Nephron progenitor cell (in vitro differentiated cells): ENCODE measurements around the gene CACNA1D.

Experiments
- DNase-seq: peaks from one replicate; pipeline ENCODE4 v3.0.0; 2021
- H3K27ac Mint-ChIP-seq: 2 replicates; pipeline ENCODE4 v1.8.0; 2021; ENCODE audit warnings: mild to moderate bottlenecking, moderate library complexity, mixed read lengths
- H3K27me3 Mint-ChIP-seq: 2 replicates; pipeline ENCODE4 v1.8.0; 2021; ENCODE audit warnings: mild to moderate bottlenecking, low read depth, mixed read lengths; ENCODE audit not compliant: poor library complexity
- H3K36me3 Mint-ChIP-seq: 2 replicates; pipeline ENCODE4 v1.8.0; 2021; ENCODE audit warnings: low read depth, mixed read lengths
- H3K4me1 Mint-ChIP-seq: 2 replicates; pipeline ENCODE4 v1.8.0; 2021; ENCODE audit warnings: mixed read lengths
- H3K4me3 Mint-ChIP-seq: 2 replicates; pipeline ENCODE4 v1.8.0; 2021; ENCODE audit warnings: mild to moderate bottlenecking, moderate library complexity, mixed read lengths
- H3K9me3 Mint-ChIP-seq: 2 replicates; pipeline ENCODE4 v1.8.0; 2021; ENCODE audit warnings: mild to moderate bottlenecking, moderate library complexity, mixed read lengths
- CTCF ChIP-seq: fragments of 200-600 bp; sonication (generic); IDR thresholded peaks from 2 replicates; pipeline ENCODE4 v1.5.0; 2021; ENCODE audit warnings: antibody characterized with exemption

CACNA1D gene

GRCh38 chr3:53836084-53836872, 341.9 kb downstream of the CACNA1D start:
- Mint-ChIP-seq H3K27ac (no peak overlapping the region), H3K4me3 (no peak overlapping the region), H3K4me1 (no peaks in the 10 kb centered on the region), H3K36me3 (no peaks in the 10 kb centered on the region), H3K27me3 (peaks cover 3% of the 10 kb centered on the region), H3K9me3 (no peaks in the 10 kb centered on the region)
- DNase-seq = no peak
- TF ChIP-seq CTCF = no peak

GRCh38 chr3:53837331-53837730, 342.9 kb downstream of the CACNA1D start:
- Mint-ChIP-seq H3K27me3 (peaks cover 3% of the 10 kb centered on the region), H3K4me3 (no peak overlapping the region), H3K27ac (no peak overlapping the region), H3K4me1 (no peaks in the 10 kb centered on the region), H3K9me3 (no peaks in the 10 kb centered on the region), H3K36me3 (no peaks in the 10 kb centered on the region)
- DNase-seq = no peak
- no peak for TF ChIP-seq CTCF

GRCh38 chr3:53841296-53841695, 346.9 kb downstream of the CACNA1D start:
- no peaks in the 10 kb centered on the region for H3K36me3 Mint-ChIP-seq
- H3K9me3 Mint-ChIP-seq = no peaks in the 10 kb centered on the region
- no peak overlapping the region for H3K4me3 Mint-ChIP-seq
- TF ChIP-seq CTCF = no peak
- H3K4me1 Mint-ChIP-seq = peaks cover 24% of the 10 kb centered on the region
- no peak for DNase-seq
- H3K27me3 Mint-ChIP-seq = peaks cover 21% of the 10 kb centered on the region
- no peak overlapping the region for H3K27ac Mint-ChIP-seq

GRCh38 chr3:53842436-53843194, 348.2 kb downstream of the CACNA1D start:
- H3K4me3 Mint-ChIP-seq = no peak overlapping the region
- no peak overlapping the region for H3K27ac Mint-ChIP-seq
- H3K36me3 Mint-ChIP-seq = no peaks in the 10 kb centered on the region
- peaks cover 33% of the 10 kb centered on the region for H3K27me3 Mint-ChIP-seq
- TF ChIP-seq CTCF = no peak
- H3K9me3 Mint-ChIP-seq = no peaks in the 10 kb centered on the region
- peaks cover 24% of the 10 kb centered on the region for H3K4me1 Mint-ChIP-seq
- DNase-seq = no peak

- no peaks in the 10 kb centered on the region for H3K36me3 Mint-ChIP-seq
- DNase-seq = no peak
- peak overlapping the region; percentile 40 for H3K27ac Mint-ChIP-seq
- peaks cover 24% of the 10 kb centered on the region for H3K4me1 Mint-ChIP-seq
- TF ChIP-seq CTCF = no peak
- no peak overlapping the region for H3K4me3 Mint-ChIP-seq
- H3K9me3 Mint-ChIP-seq = no peaks in the 10 kb centered on the region
- H3K27me3 Mint-ChIP-seq = peaks cover 42% of the 10 kb centered on the region
Measured at GRCh38 chr3:53843195-53844177, 349.1 kb downstream of the CACNA1D start.
